ENCODE data around the gene CSE1L.
A peak's percentile ranks its signal among the peaks of the same experiment; 100 is the strongest.
"Not testable (repeated sequence)": the region's sequence is repeated elsewhere in the genome, so short reads cannot be mapped to it uniquely, and the experiment has no call there.

CSE1L gene

DNA sequence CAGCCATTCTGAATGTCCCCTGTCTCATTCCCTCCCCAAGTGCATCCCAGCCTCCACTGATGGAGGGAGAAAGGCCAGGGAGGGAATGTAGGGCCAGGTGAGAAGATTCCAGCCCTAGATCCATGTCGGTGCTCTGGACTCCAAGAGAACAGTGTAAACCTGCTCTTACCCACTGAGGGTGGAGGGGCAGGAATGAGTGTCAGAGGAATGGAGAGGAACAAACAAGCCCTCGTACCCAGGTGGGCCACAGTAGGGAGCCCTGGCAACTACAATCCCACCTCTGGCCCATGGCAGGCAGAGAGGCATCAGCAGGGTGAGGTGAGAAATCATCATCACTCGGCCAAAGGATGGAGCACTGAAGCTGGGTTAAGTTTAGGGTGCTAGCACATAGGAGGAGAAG, 87.5 kb downstream of the CSE1L start:
- peaks cover 46% of the 10 kb centered on the region for H3K36me3 ChIP-seq (ENCODE audit: control insufficient read depth, insufficient read depth, low read length, severe bottlenecking)
- DNase-seq (ENCODE audit: low read depth) = no peak
- no peak overlapping the region for H3K9ac ChIP-seq (ENCODE audit: low read length)
- no peak overlapping the region for H3K4me3 ChIP-seq (ENCODE audit: low read length)
- H3K4me1 ChIP-seq (ENCODE audit: control insufficient read depth, insufficient read depth, low read length) = peaks cover 4% of the 10 kb centered on the region
- no peaks in the 10 kb centered on the region for H3K9me3 ChIP-seq (ENCODE audit: control insufficient read depth, low read length)
- no peaks in the 10 kb centered on the region for H3K27me3 ChIP-seq (replicated peaks; ENCODE audit: control insufficient read depth, insufficient read depth, low read length)

DNA sequence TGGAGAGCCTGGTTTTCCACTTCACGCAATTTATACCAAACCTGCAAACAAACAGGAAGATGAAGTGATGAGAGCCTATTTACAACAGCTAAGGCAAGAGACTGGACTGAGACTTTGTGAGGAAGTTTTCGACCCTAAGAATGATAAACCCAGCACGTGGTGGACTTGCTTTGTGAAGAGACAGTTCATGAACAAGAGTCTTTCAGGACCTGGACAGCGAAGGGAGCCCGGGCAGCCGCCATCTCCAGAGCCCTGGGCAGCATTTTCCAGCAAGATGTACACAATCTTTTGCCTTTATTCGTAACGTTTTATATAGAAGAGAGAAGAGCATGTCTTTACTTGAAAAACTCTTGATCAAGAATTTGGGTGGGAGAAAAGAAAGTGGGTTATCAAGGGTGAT, 88.7 kb downstream of the CSE1L start:
- not testable (repeated sequence) for H3K27me3 ChIP-seq (replicated peaks; ENCODE audit: control insufficient read depth, insufficient read depth, low read length); H3K4me3 ChIP-seq (ENCODE audit: low read length); H3K9me3 ChIP-seq (ENCODE audit: control insufficient read depth, low read length); H3K9ac ChIP-seq (ENCODE audit: low read length); DNase-seq (ENCODE audit: low read depth); H3K4me1 ChIP-seq (ENCODE audit: control insufficient read depth, insufficient read depth, low read length)
- peaks cover 51% of the 10 kb centered on the region for H3K36me3 ChIP-seq (ENCODE audit: control insufficient read depth, insufficient read depth, low read length, severe bottlenecking)

GRCh38 chr20:49136817-49137571, 90.9 kb downstream of the CSE1L start:
- H3K9ac ChIP-seq (ENCODE audit: low read length) = no peak overlapping the region
- no peak overlapping the region for H3K4me3 ChIP-seq (ENCODE audit: low read length)
- no peaks in the 10 kb centered on the region for H3K9me3 ChIP-seq (ENCODE audit: control insufficient read depth, low read length)
- no peak for DNase-seq (ENCODE audit: low read depth)
- no peaks in the 10 kb centered on the region for H3K27me3 ChIP-seq (replicated peaks; ENCODE audit: control insufficient read depth, insufficient read depth, low read length)
- H3K36me3 ChIP-seq (ENCODE audit: control insufficient read depth, insufficient read depth, low read length, severe bottlenecking) = peaks cover 34% of the 10 kb centered on the region
- H3K4me1 ChIP-seq (ENCODE audit: control insufficient read depth, insufficient read depth, low read length) = peaks cover 14% of the 10 kb centered on the region

DNA sequence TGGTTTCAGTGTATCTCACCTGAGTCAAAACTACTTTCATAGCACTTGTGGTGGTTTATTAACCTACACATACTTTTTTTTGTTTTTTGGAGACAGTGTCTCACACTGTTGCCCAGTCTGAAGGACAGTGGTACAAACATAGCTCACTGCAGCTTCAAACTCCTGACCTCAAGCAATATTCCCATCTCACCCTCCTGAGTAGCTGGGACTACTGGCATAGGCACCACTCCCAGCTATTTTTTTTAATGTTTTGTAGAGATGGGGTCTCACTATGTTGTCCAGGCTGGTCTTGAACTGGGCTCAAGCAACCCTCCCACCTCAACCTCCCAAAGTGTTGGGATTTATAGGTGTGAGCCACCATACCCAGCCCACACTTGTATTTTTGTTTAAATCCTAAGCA, 92.3 kb downstream of the CSE1L start:
- no peak for DNase-seq (ENCODE audit: low read depth)
- H3K4me3 ChIP-seq (ENCODE audit: low read length) = no peak overlapping the region
- peaks cover 31% of the 10 kb centered on the region for H3K36me3 ChIP-seq (ENCODE audit: control insufficient read depth, insufficient read depth, low read length, severe bottlenecking)
- peaks cover 10% of the 10 kb centered on the region for H3K4me1 ChIP-seq (ENCODE audit: control insufficient read depth, insufficient read depth, low read length)
- H3K9me3 ChIP-seq (ENCODE audit: control insufficient read depth, low read length) = no peaks in the 10 kb centered on the region
- H3K9ac ChIP-seq (ENCODE audit: low read length) = no peak overlapping the region
- no peaks in the 10 kb centered on the region for H3K27me3 ChIP-seq (replicated peaks; ENCODE audit: control insufficient read depth, insufficient read depth, low read length)

DNA sequence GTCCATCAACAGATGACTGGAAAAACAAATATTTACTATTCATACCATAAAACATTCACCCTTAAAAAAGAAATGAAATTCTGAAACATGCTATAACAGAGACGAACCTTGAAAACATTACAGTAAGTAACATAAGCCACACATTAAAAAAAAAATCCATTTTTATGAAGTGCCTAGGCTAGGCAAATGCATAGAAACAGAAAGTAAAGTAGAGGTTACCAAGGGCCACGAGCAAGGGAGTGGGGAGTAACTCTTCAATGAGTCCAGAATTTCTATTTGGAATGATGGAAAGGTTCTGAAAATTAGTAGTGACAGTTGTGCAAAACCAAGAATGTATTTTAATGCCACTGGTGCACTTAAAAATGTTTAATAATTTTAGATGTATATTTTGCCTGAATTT, 94.3 kb downstream of the CSE1L start:
- H3K27me3 ChIP-seq (replicated peaks; ENCODE audit: control insufficient read depth, insufficient read depth, low read length) = no peaks in the 10 kb centered on the region
- H3K4me1 ChIP-seq (ENCODE audit: control insufficient read depth, insufficient read depth, low read length) = peaks cover 10% of the 10 kb centered on the region
- peak; percentile 12 for DNase-seq (ENCODE audit: low read depth)
- peaks cover 27% of the 10 kb centered on the region for H3K36me3 ChIP-seq (ENCODE audit: control insufficient read depth, insufficient read depth, low read length, severe bottlenecking)
- no peak overlapping the region for H3K9ac ChIP-seq (ENCODE audit: low read length)
- H3K4me3 ChIP-seq (ENCODE audit: low read length) = peak overlapping the region; percentile 18
- H3K9me3 ChIP-seq (ENCODE audit: control insufficient read depth, low read length) = no peaks in the 10 kb centered on the region

- Histone ChIP-seq H3K36me3 (ENCODE audit: control insufficient read depth, insufficient read depth, low read length, severe bottlenecking) (peaks cover 22% of the 10 kb centered on the region), H3K27me3 (replicated peaks; ENCODE audit: control insufficient read depth, insufficient read depth, low read length) (no peaks in the 10 kb centered on the region), H3K9me3 (ENCODE audit: control insufficient read depth, low read length) (no peaks in the 10 kb centered on the region), H3K4me3 (ENCODE audit: low read length) (no peak overlapping the region), H3K4me1 (ENCODE audit: control insufficient read depth, insufficient read depth, low read length) (peaks cover 10% of the 10 kb centered on the region), H3K9ac (ENCODE audit: low read length) (no peak overlapping the region)
- no peak for DNase-seq (ENCODE audit: low read depth)
These were observed 94.7 kb downstream of the CSE1L start for GRCh38 chr20:49140834-49141233.

All from adipocyte (in vitro differentiated cells).